SK-N-SH treated with all-trans-retinoic acid at 6 μM for 48 hours (cell line): ENCODE data around the gene PIGBOS1.
"Not testable (repeated sequence)": the region's sequence is repeated elsewhere in the genome, so short reads cannot be mapped to it uniquely, and the experiment has no call there.

Source experiments
- CSDC2 ChIP-seq: fragments of 250-450 bp; sonication (Bioruptor Pico); IDR thresholded peaks from 2 replicates; pipeline ENCODE4 v1.5.0; 2020; ENCODE audit warnings: mild to moderate bottlenecking, moderate library complexity
- GLIS3 ChIP-seq: fragments of 250-450 bp; sonication (Bioruptor Pico); IDR thresholded peaks from 2 replicates; pipeline ENCODE4 v1.5.0; 2020; ENCODE audit warnings: mild to moderate bottlenecking, moderate library complexity
- TF ChIP-seq, protein P1 (sequence below): fragments of 250-450 bp; sonication (Bioruptor Pico); IDR thresholded peaks from 2 replicates; pipeline ENCODE4 v1.5.0; 2020; ENCODE audit warnings: mild to moderate bottlenecking, moderate library complexity
- TF ChIP-seq, protein P2 (sequence below): fragments of 250-450 bp; sonication (Bioruptor Pico); IDR thresholded peaks from 2 replicates; pipeline ENCODE4 v1.5.1; 2020; ENCODE audit warnings: low read depth, mild to moderate bottlenecking, moderate library complexity

GRCh38 chr15:55286442-55287189 lies 32.3 kb downstream of the PIGBOS1 start:
- not testable (repeated sequence) for TF ChIP-seq GLIS3; CSDC2 (CRISPR knock-in tag)
- TF ChIP-seq, protein P1, sequence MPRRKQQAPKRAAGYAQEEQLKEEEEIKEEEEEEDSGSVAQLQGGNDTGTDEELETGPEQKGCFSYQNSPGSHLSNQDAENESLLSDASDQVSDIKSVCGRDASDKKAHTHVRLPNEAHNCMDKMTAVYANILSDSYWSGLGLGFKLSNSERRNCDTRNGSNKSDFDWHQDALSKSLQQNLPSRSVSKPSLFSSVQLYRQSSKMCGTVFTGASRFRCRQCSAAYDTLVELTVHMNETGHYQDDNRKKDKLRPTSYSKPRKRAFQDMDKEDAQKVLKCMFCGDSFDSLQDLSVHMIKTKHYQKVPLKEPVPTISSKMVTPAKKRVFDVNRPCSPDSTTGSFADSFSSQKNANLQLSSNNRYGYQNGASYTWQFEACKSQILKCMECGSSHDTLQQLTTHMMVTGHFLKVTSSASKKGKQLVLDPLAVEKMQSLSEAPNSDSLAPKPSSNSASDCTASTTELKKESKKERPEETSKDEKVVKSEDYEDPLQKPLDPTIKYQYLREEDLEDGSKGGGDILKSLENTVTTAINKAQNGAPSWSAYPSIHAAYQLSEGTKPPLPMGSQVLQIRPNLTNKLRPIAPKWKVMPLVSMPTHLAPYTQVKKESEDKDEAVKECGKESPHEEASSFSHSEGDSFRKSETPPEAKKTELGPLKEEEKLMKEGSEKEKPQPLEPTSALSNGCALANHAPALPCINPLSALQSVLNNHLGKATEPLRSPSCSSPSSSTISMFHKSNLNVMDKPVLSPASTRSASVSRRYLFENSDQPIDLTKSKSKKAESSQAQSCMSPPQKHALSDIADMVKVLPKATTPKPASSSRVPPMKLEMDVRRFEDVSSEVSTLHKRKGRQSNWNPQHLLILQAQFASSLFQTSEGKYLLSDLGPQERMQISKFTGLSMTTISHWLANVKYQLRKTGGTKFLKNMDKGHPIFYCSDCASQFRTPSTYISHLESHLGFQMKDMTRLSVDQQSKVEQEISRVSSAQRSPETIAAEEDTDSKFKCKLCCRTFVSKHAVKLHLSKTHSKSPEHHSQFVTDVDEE (CRISPR knock-in tag): not testable (repeated sequence)
- TF ChIP-seq, protein P2, sequence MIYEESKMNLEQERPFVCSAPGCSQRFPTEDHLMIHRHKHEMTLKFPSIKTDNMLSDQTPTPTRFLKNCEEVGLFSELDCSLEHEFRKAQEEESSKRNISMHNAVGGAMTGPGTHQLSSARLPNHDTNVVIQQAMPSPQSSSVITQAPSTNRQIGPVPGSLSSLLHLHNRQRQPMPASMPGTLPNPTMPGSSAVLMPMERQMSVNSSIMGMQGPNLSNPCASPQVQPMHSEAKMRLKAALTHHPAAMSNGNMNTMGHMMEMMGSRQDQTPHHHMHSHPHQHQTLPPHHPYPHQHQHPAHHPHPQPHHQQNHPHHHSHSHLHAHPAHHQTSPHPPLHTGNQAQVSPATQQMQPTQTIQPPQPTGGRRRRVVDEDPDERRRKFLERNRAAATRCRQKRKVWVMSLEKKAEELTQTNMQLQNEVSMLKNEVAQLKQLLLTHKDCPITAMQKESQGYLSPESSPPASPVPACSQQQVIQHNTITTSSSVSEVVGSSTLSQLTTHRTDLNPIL: not testable (repeated sequence)
